Coronary artery (tissue), 2 donors: ENCODE data around the gene BRD7.

Experiments used
- DNase-seq: peaks from one replicate; pipeline ENCODE4 v3.0.0-alpha.2; 2017; ENCODE audit warnings: low spot score
- H3K27ac ChIP-seq, 2 donors: fragments of 200-600 bp; sonication (generic); one replicate each; pipeline ENCODE4 v1.5.1; 2016 to 2019
- H3K4me3 ChIP-seq: fragments of 200-600 bp; sonication (generic); 2 replicates; pipeline ENCODE4 v1.5.1; 2016; ENCODE audit warnings: mild to moderate bottlenecking, moderate library complexity
- CTCF ChIP-seq: fragments of 200-600 bp; sonication (generic); IDR thresholded peaks from one replicate; pipeline ENCODE4 v1.5.1; 2019; ENCODE audit warnings: antibody characterized with exemption

The BRD7 gene

DNA sequence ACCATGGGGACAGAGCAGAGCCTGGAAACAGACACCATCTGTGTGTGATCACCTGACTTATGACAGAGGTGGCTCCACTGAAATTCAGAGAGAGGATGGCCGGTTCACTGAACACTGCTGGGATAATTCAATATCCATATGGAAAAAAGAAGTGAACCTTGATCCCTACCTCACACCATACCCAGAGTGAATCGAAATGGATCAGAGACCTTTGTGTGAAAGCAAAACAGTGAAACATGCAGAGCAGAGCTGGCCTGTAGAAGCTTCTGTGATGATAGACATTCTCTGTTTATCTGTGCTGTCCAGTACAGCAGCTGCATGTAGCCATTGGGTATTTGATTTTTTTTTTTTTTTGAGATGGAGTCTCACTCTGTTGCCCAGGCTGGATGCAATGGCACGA lies 82.1 kb downstream of the BRD7 start:
- Histone ChIP-seq H3K27ac (no peak overlapping the region), H3K4me3 (no peak overlapping the region)
- TF ChIP-seq CTCF = no peak
- DNase-seq = no peak

DNA sequence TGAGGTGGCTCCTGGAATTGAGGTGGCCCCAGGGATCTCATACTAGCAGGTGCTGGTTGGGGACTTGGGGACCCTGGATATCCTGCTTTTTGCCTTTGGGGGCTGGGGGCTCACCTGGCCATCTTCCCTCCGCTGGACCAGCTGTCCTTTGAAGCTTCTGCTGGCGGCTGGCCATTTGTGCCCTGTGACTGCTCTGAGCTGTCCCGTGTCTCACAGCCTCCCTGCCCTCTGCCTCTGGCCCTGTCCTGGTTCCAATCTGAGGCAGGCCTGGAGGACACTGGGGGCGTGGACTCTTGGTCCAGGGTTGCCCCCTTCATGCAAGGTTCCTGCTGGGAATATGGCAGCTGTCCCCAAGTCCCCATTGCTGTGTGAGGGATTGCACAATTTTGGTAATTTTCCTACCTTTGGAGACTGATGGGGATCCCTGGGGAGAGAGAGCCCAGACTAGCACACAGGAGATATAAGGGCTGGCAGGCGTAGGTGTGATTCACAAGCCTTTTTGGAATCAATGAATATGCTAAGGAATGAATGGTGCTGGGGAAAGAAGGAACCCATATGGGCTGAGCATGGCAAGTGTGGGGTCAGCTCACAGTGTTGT lies 83.3 kb downstream of the BRD7 start:
- no peak for TF ChIP-seq CTCF
- H3K4me3 ChIP-seq = no peak overlapping the region
- no peak for DNase-seq
- no peak overlapping the region for H3K27ac ChIP-seq

- H3K27ac ChIP-seq = peak overlapping the region in 1 of 2 donors; percentile 35
- no peak overlapping the region for H3K4me3 ChIP-seq
- no peak for TF ChIP-seq CTCF
- no peak for DNase-seq
Measured at GRCh38 chr16:50284131-50284911, 84.5 kb downstream of the BRD7 start.

GRCh38 chr16:50282955-50283631 lies 85.7 kb downstream of the BRD7 start:
- DNase-seq = no peak
- no peak for TF ChIP-seq CTCF
- Histone ChIP-seq H3K4me3 (no peak overlapping the region), H3K27ac (peak overlapping the region in 1 of 2 donors; percentile 35)

GRCh38 chr16:50282010-50282538 lies 86.7 kb downstream of the BRD7 start:
- Histone ChIP-seq H3K27ac (peak overlapping the region in 1 of 2 donors; percentile 76), H3K4me3 (peak overlapping the region; percentile 12)
- DNase-seq = no peak
- TF ChIP-seq CTCF = no peak

- H3K4me3 ChIP-seq = peak overlapping the region; percentile 12
- H3K27ac ChIP-seq = peak overlapping the region in 1 of 2 donors; percentile 76
- TF ChIP-seq CTCF = no peak
- DNase-seq = no peak
Measured at GRCh38 chr16:50281391-50282009, 87.3 kb downstream of the BRD7 start.
